PC-3 (cell line): ENCODE data around the gene OXSR1.
"Not testable (repeated sequence)": the region's sequence is repeated elsewhere in the genome, so short reads cannot be mapped to it uniquely, and the experiment has no call there.

Experiments used
- EZH2 ChIP-seq: fragments of 300-600 bp; sonication (generic); IDR thresholded peaks from one replicate; pipeline ENCODE4 v1.6.1; 2017; ENCODE audit warnings: antibody characterized with exemption, mild to moderate bottlenecking, low read length; ENCODE audit not compliant: unreplicated experiment
- EZH2phosphoT487 ChIP-seq: fragments of 300-600 bp; sonication (generic); IDR thresholded peaks from 2 replicates; pipeline ENCODE4 v1.6.1; 2018; ENCODE audit warnings: mild to moderate bottlenecking, antibody characterized with exemption, low read length, borderline replicate concordance
- TF ChIP-seq, protein P1 (sequence below): fragments of 300-600 bp; sonication (generic); conservative IDR thresholded peaks from 2 replicates; pipeline ENCODE4 v1.5.1; 2017; ENCODE audit warnings: antibody characterized with exemption, low read depth, mild to moderate bottlenecking, low read length

DNA sequence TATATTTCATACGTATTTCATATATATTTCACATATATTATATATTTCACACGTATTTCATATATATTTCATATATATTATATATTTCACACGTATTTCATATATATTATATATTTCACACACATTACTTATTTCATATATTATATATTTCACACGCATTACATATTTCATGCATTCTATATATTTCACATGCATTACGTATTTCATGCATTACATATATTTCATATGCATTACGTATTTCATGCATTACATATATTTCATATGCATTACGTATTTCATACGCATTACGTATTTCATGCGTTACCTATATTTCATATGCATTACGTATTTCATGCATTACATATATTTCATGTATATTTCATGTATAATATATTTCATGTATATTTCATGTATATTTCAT lies 4.6 kb upstream of the OXSR1 start:
- TF ChIP-seq, protein P1, sequence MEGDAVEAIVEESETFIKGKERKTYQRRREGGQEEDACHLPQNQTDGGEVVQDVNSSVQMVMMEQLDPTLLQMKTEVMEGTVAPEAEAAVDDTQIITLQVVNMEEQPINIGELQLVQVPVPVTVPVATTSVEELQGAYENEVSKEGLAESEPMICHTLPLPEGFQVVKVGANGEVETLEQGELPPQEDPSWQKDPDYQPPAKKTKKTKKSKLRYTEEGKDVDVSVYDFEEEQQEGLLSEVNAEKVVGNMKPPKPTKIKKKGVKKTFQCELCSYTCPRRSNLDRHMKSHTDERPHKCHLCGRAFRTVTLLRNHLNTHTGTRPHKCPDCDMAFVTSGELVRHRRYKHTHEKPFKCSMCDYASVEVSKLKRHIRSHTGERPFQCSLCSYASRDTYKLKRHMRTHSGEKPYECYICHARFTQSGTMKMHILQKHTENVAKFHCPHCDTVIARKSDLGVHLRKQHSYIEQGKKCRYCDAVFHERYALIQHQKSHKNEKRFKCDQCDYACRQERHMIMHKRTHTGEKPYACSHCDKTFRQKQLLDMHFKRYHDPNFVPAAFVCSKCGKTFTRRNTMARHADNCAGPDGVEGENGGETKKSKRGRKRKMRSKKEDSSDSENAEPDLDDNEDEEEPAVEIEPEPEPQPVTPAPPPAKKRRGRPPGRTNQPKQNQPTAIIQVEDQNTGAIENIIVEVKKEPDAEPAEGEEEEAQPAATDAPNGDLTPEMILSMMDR: not testable (repeated sequence)
- TF ChIP-seq EZH2phosphoT487, EZH2: not testable (repeated sequence)
